UCSD-AML1 (cell line): ENCODE results near the gene PARL.
A peak's percentile ranks its signal among the peaks of the same experiment; 100 is the strongest.

Experiments used
- DNase-seq: peaks from one replicate; lab custom pipeline; 2025; ENCODE audit not compliant: unreplicated experiment; lab: John Stamatoyannopoulos, UW

PARL gene

GRCh38 chr3:183854318-183855035 lies 30.2 kb downstream of the PARL start:
- DNase-seq, result no peak

DNA sequence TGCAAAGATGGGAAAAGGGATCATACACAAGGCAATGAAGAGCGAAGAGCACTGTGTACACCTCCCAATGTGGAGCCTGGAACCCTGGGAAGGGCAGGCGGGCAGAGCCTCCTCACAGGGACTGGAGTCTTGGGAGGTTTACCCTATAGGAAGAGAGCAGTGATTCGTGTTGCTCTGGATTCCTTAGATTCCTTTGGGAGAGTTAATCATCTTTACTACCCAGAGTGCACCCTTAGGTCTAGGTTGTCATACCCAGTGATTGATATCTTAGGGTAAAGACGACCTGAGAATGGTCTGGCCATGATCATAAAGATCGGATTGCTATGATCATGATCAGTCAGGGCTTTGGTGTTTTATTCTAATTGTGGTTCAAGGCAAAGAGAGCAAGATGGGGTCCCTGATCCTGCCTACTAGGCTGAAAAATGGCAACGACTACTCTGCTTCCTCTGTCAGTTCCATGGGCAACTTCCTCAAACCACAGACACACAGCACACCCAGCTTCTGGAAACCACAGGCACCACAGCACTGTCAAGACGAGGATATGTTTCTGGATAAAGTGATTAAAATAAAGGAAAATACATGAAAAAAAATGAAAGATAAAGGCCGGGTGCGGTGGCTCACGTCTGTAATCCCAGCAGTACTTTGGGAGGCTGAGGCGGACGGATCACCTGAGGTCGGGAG lies 38.9 kb downstream of the PARL start:
- DNase-seq, result peak; percentile 39

GRCh38 chr3:183845090-183845489 lies 39.6 kb downstream of the PARL start:
- DNase-seq, result no peak

GRCh38 chr3:183844606-183845005 lies 40.1 kb downstream of the PARL start:
- DNase-seq, result no peak

DNA sequence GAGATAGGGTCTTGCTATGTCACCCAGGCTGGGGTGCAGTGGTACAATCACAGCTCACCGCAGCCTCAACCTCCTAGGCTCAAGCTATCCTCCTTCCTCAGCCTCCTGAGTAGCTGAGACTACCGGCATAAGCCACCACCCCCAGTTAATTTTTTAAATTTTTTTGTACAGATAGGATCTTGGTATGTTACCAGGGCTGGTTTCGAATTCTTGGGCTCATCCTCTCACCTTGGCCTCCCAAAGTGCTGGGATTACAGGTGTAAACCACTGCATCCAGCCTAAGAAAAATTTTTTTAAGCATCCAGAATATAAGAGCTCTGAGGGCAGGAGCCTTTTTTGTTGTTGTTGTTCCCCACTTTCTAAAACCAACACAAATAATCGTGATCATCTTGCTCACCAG lies 44.9 kb downstream of the PARL start:
- DNase-seq, result no peak

GRCh38 chr3:183837894-183838293 lies 46.8 kb downstream of the PARL start:
- DNase-seq, result no peak

GRCh38 chr3:183837390-183837789 lies 47.3 kb downstream of the PARL start:
- DNase-seq, result no peak

- DNase-seq, result no peak
Observed at GRCh38 chr3:183833516-183833915, 51.2 kb downstream of the PARL start.

DNA sequence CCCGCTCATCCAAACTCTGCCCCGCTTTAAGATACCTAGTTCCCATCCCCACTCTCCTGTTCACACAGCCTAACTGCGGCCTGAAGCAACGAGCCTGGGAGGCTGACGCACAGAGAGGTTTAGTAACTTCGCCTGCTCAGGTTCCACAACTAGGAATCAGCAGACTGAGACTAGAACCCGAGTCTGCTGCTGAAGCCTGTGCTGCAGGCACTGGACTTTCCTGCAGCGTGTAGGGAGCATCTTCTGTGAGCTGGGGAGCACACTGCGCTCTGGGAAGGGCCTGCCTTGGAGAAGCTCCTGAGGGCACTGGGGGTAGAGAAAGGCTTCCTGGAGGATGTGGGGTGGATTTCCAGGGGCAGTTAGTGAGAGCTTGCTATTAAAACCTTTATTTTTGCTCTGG lies 54.5 kb downstream of the PARL start:
- DNase-seq, result no peak

DNA sequence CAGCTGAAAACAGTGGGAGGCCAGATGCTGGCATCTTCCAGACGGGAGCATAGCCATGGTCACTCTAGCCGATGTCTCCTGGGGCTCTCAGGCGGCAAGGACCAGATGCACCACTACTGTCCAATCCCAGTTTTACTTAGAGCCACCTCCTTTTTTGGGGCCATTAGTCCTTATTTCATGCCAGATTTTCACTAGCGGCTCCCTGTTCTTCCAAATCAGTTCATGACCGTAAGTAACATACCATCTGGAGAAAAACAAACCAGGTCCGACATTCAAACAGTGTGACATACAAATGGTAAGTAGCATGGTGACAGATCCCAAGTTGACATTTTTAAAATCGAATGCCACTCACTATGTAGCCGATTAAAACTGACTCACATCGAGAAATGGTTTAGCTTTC lies 55.2 kb downstream of the PARL start:
- no peak for DNase-seq

DNA sequence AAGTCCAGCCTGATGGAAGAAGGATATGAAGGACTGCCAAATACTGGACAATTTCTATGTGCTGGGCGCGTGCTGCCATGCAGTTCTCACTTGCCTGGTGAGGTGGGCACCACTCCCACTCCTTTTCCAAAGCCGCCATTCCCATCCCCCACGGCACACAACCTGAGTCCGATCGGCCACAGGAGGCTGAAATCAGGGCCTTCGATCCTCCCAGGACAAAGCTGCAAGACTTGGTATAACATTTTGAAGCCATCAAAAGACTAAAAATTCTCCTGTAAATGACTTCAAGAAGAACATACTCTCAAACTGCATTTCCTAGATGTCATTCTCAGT lies 56.2 kb downstream of the PARL start:
- DNase-seq, result no peak

GRCh38 chr3:183827809-183828537 lies 56.7 kb downstream of the PARL start:
- DNase-seq, result no peak

- DNase-seq, result no peak
Observed at GRCh38 chr3:183826448-183827250, 58.0 kb downstream of the PARL start.

DNA sequence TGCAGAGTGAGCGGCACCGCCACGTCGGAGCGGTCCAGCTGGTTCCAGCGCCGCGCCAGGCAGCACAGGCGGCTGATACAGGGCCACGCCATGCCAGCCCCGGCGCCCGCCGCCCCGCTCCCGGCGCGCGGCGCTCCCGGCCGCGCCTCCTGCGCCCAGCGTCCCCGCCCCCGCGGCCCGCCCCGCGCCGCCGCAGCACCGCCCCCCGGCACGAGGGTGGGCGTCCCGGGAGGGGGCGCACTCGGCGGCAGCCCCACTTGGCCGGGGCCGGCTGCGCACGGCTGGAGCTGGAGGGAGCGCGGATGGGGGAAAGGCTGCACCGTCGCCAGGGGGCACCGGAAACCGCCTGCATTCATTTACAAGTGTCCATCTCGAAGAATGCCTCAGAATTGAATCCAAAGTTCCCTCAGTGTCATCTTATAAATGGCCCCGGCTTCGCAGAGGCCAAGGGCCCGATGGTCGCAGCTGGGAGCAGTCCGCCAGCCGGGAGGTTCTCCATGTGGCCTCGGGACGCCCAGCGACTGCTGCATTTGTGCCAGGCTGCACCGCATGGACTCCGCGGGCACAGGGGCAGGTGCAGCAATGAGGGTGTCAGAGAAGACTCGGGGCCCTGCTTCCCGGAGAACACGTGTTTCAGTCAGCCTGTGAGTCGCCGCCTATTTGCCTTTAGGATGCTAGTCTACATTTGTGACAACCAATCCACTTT lies 59.1 kb downstream of the PARL start, which contains the start of gene MAP6D1:
MAP6D1 (minus strand) TSS at position 122 of the 706 bp plus-strand sequence; CDS start at position 92, 30 bp downstream.
- peak; percentile 34 for DNase-seq

DNA sequence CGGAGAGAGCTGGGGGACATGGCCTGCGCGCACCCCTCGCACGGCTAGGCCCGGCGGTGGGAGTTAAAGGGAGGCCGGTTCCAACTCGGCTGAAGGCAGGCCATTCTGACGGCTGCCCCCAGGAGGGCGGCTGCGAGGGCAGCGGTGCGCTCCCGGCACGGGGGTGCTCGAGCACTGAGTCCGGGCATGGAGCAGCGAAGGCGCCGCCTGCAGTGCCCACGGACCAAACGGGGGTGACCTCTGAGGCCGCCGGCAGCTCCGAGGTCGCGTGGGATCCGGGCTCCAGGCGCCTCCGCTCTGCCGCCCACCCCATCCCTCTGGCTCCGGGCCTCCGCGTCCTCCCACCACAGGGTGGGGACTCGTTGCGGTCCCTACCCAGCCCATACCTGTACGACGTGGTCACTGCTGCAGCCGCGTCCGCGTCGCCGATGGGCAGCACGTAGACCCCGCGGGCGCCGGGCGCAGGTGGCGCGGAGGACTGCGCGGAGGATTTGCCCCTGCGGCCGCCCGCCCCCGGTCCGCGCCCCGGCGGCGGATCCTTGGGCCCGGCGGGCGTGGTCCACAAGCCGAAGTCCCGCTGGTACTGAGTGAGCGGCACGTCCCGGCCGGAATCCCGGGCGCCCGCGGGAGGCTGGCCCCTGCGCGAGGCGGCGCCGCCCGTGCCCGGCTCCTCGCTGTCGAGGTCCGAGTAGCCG lies 59.8 kb downstream of the PARL start:
- no peak for DNase-seq

- DNase-seq, result no peak
Observed at GRCh38 chr3:183823963-183824362, 60.7 kb downstream of the PARL start.

GRCh38 chr3:183822631-183823030 lies 62.0 kb downstream of the PARL start:
- DNase-seq, result no peak

- DNase-seq, result no peak
Observed at GRCh38 chr3:183819831-183820230, 64.8 kb downstream of the PARL start.

DNA sequence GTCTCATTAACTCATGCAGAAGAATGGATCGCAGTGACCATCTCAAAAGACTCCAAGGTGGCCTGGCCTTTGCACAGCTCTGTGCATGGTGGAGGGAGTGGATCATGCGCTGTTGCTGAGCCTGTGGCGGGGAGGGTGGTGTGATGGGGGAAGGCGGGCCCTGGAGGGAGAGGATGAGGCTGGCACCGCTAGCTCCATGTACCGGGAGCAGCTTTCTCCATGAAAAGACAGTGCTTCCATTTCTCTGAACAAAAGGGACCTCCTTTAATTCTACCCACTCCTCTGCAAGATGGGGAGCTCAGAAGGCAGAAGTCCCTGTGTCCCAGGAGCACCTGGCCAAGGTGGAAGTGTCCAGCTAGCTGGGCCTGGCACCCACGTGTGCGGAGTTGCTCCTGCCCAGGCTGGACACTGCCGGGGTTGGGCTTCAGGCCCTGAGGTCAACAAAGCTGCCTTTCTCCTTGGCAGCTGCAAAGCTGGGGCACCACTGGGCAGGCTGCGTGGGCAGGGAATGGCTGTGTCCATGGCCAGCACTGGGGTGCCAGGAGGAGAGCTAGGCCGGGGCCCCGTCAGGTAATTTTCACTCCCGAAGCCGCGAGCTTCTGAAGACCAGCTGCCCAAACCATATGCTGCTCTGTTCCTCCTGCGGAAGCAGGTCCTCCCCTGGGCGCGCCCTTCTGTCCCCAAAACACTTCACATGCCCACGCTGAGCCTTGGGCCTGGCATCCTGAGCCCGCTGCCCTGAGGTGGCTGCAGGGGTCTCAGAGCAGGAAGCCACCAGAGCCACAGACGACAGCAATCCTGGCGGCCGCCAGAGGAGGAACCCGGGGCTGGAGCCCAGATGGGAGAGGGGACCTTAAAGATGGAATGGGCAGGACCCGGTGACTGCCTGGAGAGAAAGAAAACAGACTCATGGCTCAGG lies 65.7 kb downstream of the PARL start:
- DNase-seq, result no peak
